HG02938 (cell line): ENCODE results near the gene CFAP92.
A peak's percentile ranks its signal among the peaks of the same experiment; 100 is the strongest.

Experiments used
- ATAC-seq: cut with Tn5 transposase; IDR thresholded peaks from one replicate; pipeline ENCODE4 v1.9.1; 2021; ENCODE audit warnings: mild to moderate bottlenecking, moderate library complexity; ENCODE audit not compliant: unreplicated experiment

Gene CFAP92

DNA sequence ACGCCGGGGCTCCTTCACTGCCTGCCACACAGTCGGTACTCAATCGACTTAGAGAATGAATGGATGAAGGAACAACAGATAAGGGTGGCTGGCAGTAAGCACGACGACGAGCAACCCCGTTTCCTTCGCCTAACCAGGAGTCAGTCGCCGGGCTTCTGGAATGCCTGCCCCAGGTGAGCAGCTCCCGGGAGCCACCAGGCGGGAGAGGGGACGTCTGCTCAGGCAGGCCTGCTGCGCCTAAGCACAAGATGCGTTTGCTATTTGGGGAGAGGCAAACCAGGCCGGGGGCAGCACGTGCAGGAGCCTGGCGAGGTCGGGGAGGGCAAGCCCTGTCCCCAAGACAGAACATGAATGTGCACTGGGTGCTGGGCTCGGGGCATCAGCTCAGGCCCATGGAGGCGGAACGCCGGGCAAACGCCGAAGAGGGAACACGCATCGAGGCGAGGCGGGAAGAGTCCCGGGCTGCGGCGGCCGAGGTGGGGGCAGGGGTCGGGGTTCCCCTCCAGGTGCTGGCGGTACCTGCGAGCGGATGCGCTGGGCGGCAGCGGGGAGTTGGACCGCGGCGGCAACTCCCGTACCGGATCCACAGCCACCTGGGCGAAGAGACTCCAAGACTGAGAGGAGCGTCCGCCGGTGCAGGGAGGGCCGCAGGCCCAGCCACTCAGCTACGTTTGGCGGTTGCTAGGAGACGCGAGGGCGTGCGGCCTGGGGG lies at the start of gene CFAP92:
Gene CFAP92, minus strand, starts transcription at position 616 of the 712 bp plus-strand sequence. CDS start 772 bp downstream, outside the sequence.
- peak; percentile 73 for ATAC-seq

- ATAC-seq = no peak
Observed at GRCh38 chr3:129040579-129041300, 46.9 kb upstream of the CFAP92 start.

- no peak for ATAC-seq
Observed at GRCh38 chr3:129040039-129040336, 46.1 kb upstream of the CFAP92 start.

- no peak for ATAC-seq
Observed at GRCh38 chr3:129039271-129040038, 45.6 kb upstream of the CFAP92 start.

GRCh38 chr3:129038121-129038855 lies 44.4 kb upstream of the CFAP92 start:
- no peak for ATAC-seq

GRCh38 chr3:129037093-129037419 lies 43.2 kb upstream of the CFAP92 start:
- ATAC-seq = no peak

GRCh38 chr3:129036222-129037092 lies 42.6 kb upstream of the CFAP92 start:
- ATAC-seq = no peak

- ATAC-seq = no peak
Observed at GRCh38 chr3:129035360-129036221, 41.7 kb upstream of the CFAP92 start.

- no peak for ATAC-seq
Observed at GRCh38 chr3:129034642-129035041, 40.8 kb upstream of the CFAP92 start.

GRCh38 chr3:129033633-129034321 lies 39.9 kb upstream of the CFAP92 start:
- no peak for ATAC-seq

DNA sequence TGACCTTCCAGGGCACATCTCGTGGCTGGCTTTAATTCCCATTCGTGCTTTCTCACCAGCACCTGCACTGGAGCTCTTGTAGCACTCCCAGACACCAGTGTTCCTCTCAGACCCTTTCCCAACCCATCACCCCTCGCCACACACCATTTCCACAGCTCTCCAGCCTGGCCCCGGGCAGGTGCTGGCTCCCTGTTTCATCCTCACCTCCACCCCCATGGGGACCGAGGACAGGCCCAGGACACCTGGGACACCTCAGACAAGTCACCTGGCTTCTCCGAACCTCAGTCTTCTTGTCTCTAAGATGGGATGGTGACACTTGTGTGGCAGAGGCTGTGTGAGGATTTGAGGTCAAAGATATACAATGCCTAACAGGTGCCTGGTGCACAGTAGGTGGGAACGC lies 39.3 kb upstream of the CFAP92 start:
- ATAC-seq = no peak

- ATAC-seq = no peak
Observed at GRCh38 chr3:129032716-129033115, 38.8 kb upstream of the CFAP92 start.

DNA sequence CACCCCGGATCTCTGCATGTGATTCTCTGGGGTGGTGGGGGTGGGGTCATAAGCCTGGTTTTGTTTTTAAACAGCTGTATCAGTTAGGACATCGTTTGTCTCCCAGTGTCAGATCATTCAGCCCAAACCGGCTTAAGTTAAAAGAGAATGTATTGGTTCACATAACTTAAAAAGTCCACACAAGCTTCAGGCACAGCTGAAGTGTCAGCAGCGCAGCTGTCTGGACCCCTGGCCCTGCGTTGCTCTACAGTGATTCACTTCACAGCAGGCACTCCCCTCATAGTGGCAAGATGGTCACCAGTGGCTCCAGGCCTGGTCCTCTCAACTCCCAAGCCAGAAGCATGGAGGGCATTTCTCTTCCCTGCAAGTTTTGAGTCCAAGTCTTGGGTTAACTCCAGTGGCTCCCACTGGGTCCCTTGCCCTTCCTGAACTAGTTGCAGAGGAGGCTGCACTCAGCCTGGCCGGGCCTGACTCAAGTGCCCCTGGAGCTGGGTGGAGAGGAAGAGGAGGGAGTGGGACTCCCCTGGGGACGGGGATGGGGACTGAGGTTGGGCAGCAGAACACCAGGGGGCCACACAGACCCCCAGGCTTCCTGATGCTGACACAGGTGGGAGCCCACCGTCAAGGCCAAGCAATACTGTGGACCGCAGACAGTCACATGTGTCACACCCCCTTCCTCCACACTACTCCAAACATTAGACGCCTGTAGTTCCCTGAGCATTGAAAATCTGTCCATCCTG lies 37.8 kb upstream of the CFAP92 start:
- ATAC-seq = no peak

DNA sequence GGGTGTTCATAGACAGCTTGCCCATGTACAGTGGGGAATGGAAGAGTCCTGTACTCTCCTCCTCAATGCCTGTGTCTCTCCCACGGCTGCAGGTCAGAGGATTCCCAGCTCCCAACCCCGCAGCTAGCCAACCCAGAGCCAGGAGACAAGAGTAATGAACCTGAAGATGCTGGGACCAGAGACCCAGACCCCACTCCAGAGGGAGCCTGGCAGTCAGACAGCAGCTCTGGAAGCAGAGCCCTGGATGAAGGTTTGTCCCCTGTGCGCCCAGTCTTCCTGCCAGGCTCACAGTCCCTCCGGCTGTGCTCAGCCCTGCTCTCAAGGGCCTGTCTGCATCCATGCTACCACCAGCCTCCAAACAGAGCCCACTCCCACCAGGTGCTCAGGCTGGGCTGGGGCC lies 36.7 kb upstream of the CFAP92 start:
- ATAC-seq = no peak

- ATAC-seq = no peak
Observed at GRCh38 chr3:129028866-129029265, 35.0 kb upstream of the CFAP92 start.

- ATAC-seq = no peak
Observed at GRCh38 chr3:129027544-129027880, 33.6 kb upstream of the CFAP92 start.

DNA sequence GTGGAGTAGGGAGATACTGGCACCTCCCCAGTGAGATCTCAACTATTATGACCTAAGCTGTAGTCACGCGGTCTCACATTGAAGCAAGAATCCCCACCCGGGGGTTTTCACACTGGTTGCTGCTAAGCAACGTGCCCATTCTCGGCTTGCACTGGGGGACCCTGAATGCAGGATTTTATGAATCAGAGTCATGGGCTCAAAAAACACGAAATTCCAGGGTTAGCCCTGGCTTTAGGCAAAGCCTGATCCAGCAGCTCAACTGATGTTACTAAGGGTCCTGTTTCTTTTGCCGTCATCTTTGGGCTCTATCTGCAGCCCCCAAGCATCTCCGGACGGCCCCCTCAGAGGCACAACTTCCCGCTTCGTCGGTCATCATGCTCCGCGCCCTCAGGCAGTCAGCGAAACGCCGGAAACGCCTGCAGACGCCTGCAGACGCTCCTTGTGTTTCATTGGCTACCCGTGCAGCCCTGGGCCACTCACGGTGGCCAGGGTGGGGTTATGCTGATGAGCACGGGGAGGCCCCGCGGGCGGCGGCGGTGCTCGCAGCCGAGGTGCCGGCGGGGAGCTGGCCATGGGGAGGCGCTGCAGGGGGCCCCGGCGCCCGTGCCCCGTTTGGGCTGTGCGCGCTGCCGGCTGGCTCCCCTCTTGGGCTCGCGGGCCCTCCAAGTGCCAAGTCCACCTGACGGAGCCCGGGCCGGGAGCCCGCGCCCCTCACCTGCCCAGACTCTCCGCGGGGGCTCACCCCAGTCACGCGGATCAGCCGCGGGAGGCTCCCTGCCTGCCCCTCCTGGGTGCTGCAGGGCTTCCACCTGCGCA lies 33.1 kb upstream of the CFAP92 start:
- peak; percentile 96 for ATAC-seq
